ENCODE data around the gene KLHL12.

KLHL12 gene

DNA sequence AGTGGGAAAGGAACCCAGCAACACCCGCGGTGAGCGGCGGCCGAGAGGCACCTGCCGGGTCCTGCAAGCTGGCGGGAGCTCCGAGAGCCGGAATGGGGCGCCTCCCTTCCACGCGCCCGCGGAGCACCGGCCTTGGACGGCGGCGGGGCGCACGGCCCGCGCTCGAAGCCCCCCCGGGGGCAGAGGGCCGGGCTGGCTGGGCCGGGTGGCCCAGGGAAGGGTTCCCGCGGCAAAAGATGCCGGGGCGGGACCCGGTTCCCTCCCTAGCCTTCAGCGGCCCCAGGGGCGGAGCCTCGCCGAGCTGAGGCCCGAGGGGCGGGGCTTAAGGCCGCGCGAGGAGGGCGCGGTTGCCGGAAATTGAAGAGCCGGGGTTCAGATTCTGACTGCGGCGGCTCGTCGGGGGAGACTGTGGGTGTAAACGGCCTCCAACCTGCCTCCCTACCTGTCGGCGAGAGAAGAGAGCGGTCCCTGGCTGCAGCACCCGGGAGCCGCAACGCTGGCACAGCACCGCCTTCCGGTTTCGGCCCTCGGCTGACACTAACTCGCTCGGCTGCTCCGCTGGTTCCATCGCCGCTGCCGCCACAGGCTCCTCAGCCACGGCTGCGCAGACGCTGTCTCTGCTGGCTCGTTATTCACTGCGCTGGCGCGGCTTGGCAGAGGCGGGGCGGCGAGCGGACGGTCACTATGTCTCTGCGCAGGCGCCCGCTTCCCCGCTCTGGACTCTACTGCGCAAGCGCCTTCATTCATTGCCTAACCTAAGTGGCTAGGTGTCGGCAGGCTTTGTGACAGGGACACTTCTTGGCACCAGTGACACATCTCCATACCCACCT lies 38.3 kb downstream of the KLHL12 start, which contains the start of gene RABIF:
Gene RABIF, minus strand, starts transcription at position 619 of the 830 bp plus-strand sequence. Its CDS starts 51 bp downstream, at position 568.
- peak; percentile 92 to 94 for DNase-seq (ENCODE audit: extremely low read depth in 1 of 2, low read depth in 1 of 2)

- DNase-seq (ENCODE audit: extremely low read depth in 1 of 2, low read depth in 1 of 2): peak in 1 of 2 donors; percentile 2
Measured at GRCh38 chr1:202888221-202888530, 38.9 kb downstream of the KLHL12 start.

DNA sequence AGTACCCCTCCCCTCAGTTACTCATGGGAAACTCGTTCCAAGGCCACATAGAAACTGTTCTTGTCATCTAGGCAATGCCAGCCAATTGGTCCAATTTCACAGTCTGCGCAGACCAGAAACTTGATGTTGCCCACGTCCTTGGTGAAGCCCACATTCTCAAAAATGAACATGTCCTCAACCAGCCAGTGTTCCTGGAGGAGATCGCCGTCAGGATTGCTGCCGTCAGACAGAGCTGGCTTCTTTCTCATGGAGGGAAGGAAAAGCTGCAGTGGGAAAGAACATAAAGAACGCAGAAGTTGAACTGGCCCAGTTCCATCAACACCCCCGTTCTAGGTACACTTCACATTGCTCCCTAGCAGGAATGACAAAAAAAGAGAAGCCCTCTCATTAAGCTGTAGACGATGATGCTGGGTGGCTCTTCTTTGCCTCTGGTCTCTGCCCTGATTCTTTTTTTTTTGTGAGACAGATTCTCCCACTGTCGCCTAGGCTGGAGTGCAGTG lies 46.0 kb downstream of the KLHL12 start:
- DNase-seq (ENCODE audit: extremely low read depth in 1 of 2, low read depth in 1 of 2): no peak

DNA sequence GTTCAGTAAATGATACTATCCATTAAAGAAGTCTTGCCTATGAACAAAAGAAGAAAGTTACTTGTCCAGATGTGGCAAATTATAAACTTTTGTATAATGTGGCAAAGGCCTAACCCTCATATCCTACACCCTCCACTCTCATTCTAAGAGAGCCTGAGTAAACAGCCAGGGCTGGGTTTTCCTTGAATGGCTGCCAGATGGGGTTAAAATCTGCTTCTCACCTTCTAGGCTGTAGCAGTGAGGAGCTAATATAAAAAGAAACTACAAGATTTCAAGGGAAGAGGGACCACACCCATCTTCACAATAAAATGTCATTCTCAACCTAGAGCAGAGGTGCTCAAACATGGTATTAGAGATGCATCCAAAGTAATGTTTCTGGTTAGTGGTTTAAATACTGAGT lies 47.0 kb downstream of the KLHL12 start:
- no peak for DNase-seq (ENCODE audit: extremely low read depth in 1 of 2, low read depth in 1 of 2)

GRCh38 chr1:202879128-202879527 lies 47.9 kb downstream of the KLHL12 start:
- no peak for DNase-seq (ENCODE audit: extremely low read depth in 1 of 2, low read depth in 1 of 2)

DNA sequence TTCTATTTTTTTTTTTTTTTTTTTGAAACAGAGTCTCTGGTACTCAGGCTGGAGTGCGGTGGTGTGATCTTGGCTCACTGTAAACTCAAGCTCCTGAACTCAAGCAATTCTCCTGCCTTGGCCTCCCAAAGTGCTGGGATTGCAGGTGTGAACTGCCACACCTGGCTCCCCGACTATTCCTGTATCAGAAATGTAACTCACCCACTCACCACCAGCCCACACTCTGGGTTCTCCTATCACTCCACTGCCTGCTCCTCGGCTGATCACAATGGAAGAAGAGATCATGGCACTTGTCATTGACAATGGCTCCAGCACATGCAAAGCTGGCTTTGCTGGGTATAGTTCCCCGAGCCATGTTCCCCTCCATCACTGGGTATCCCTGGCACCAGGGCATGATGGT lies 54.0 kb downstream of the KLHL12 start:
- no peak for DNase-seq (ENCODE audit: extremely low read depth in 1 of 2, low read depth in 1 of 2)

DNA sequence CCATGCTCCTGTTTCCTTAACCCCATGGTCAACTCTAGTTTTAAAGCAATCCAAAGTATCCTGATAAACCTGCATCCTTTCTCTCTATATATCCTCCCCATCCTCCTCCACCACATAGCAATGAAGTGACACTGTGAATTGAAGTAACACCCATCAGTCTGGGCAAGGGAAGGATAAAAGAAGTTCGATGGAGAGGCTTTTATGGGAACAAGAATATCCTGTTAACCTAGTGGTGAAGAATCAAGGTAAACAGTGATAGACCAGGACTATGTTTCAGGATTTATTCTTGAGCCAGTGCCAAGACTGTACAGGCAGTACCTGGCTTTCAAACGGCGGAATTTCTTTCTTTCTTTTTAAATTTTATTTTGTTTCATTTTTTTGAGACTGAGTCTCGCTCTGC lies 55.7 kb downstream of the KLHL12 start:
- no peak for DNase-seq (ENCODE audit: extremely low read depth in 1 of 2, low read depth in 1 of 2)

- DNase-seq (ENCODE audit: extremely low read depth in 1 of 2, low read depth in 1 of 2): no peak
Measured at GRCh38 chr1:202862679-202863560, 64.1 kb downstream of the KLHL12 start.

GRCh38 chr1:202861420-202862132 lies 65.5 kb downstream of the KLHL12 start:
- DNase-seq (ENCODE audit: extremely low read depth in 1 of 2, low read depth in 1 of 2): no peak

GRCh38 chr1:202860744-202861419 lies 66.2 kb downstream of the KLHL12 start:
- DNase-seq (ENCODE audit: extremely low read depth in 1 of 2, low read depth in 1 of 2): no peak

DNA sequence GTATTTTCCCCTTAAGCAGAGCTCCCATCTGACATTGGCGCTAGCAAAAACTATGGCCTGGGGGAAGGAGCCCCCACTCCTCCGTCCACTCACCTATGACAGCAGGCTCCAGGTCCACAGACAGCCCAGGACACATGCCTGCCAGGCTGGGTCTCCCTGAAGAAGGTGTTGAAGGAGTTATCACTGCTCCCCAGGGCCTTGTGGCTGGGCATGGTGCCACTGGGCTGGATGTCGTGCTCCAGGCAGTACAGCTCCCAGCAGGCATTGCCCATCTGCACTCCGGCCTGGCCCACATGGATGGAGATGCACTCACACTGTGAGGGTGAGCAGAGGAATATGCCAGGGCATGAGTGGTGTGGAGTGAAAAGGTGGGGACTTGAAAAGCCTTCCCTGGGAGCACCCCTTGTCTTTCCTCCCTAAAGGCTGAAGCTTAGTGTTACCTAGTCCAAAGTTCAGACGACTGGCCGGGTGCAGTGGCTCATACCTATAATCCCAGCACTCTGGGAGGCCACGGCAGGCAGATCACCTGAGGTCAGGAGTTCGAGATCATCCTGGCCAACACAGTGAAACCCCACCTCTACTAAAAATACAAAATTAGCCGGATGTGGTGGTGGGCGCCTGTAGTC lies 68.1 kb downstream of the KLHL12 start:
- DNase-seq (ENCODE audit: extremely low read depth in 1 of 2, low read depth in 1 of 2): no peak

- no peak for DNase-seq (ENCODE audit: extremely low read depth in 1 of 2, low read depth in 1 of 2)
Measured at GRCh38 chr1:202858331-202858730, 68.7 kb downstream of the KLHL12 start.

GRCh38 chr1:202857136-202857610 lies 69.9 kb downstream of the KLHL12 start:
- no peak for DNase-seq (ENCODE audit: extremely low read depth in 1 of 2, low read depth in 1 of 2)

- no peak for DNase-seq (ENCODE audit: extremely low read depth in 1 of 2, low read depth in 1 of 2)
Measured at GRCh38 chr1:202856014-202856413, 71.0 kb downstream of the KLHL12 start.

DNA sequence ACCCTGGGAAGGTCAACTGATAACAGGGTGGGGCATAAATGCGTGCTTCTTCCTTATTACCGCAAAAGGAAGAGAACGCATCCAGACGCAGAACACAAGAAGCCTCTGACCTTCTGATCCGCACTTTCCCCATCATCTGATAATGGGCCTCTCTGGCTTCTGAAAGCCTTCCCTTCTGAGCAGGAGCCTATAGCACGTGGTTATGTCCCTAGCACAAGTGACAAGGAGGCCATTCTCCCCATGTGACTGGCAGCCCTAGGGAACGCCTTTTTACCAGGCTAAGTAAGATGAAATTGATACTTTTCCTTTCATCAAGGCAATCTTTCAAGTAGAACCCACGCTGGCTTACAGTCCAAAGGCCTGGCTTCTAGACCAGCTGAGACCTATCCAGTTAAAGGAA lies 72.2 kb downstream of the KLHL12 start:
- DNase-seq (ENCODE audit: extremely low read depth in 1 of 2, low read depth in 1 of 2): no peak

GRCh38 chr1:202852163-202852904 lies 74.7 kb downstream of the KLHL12 start:
- DNase-seq (ENCODE audit: extremely low read depth in 1 of 2, low read depth in 1 of 2): no peak

GRCh38 chr1:202850593-202851362 lies 76.3 kb downstream of the KLHL12 start:
- no peak for DNase-seq (ENCODE audit: extremely low read depth in 1 of 2, low read depth in 1 of 2)

DNA sequence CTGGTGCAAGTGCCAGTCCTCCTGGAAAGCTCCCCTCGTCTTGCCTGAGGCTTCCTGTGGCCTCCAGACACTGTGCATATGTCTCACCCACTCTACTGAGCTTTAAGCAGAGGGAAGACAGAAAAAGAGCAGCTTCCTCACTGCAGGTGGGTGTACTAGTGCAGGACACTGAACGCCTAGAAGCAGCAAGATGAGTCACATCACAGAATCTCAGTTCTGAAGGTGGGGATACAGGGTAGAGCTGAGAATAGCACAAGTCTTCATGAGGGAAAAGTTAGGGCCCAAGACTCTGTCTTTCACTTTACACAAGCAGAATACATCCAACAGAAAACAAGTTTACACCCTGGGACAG lies 78.9 kb downstream of the KLHL12 start:
- no peak for DNase-seq (ENCODE audit: extremely low read depth in 1 of 2, low read depth in 1 of 2)

DNA sequence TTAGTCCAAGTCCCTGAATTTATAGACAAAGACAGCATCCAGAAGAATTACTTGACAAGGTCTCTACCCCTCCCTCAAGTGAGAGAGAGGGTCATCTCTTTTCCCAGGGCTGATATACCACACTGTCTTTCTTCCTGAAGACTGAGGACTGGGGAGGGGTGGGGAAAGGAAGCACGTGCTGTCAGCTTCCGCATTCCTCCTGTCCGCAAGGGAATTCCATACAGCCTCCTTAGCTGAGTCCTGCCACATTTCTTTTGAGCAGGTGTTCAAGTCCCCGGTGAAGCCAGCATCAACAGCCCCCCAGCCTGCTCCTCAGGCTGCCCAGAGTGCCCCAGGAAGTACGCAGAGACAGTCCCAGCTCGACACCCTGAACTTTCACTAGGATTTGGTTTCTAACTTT lies 82.1 kb downstream of the KLHL12 start:
- DNase-seq (ENCODE audit: extremely low read depth in 1 of 2, low read depth in 1 of 2): no peak

All from activated CD8-positive, alpha-beta memory T cell treated with anti-CD3 and anti-CD28 coated beads for 1 hour (primary cell).